PC-9 (cell line): ENCODE measurements around the gene DOCK11. TPM values are rescaled to one million over a fixed set of nuclear protein-coding genes. Genes with fewer than 3 reads are reported as not detected.

ENCODE experiments used
- BruUV-seq: library from RNA; stranded (reverse); fragments of 400-500 nt; replicated peaks from 2 replicates; lab custom pipeline; 2021; lab: Mats Ljungman, UMichigan
- CTCF ChIA-PET: fragments of 300-600 bp; sonication (Branson Sonifier 250); formaldehyde crosslinking; loops from one replicate; lab custom pipeline; 2022; ENCODE audit warnings: antibody characterized with exemption; lab: Charles Lee
- POLR2A ChIA-PET: fragments of 300-600 bp; sonication (Branson Sonifier 250); formaldehyde crosslinking; loops from one replicate; lab custom pipeline; 2022; ENCODE audit warnings: antibody characterized with exemption; ENCODE audit not compliant: unreplicated experiment; lab: Charles Lee
- DNase-seq, 2 experiments: peaks; one replicate each; pipeline versions ENCODE4 v3.0.0 to v3.0.0-alpha.2; 2015 to 2022; ENCODE audit warnings: mixed read lengths in 1 of 2
- H2AFZ ChIP-seq: fragments of 200-600 bp; sonication (generic); 2 replicates; pipeline ENCODE4 v1.8.1; 2017; ENCODE audit warnings: antibody characterized with exemption
- H3F3A ChIP-seq: fragments of 200-600 bp; sonication (generic); 2 replicates; pipeline ENCODE4 v1.8.1; 2017; ENCODE audit warnings: antibody characterized with exemption, mild to moderate bottlenecking, low read depth; ENCODE audit not compliant: insufficient read depth
- H3K27ac ChIP-seq: fragments of 200-600 bp; sonication (generic); 2 replicates; pipeline ENCODE4 v1.6.1; 2016; ENCODE audit warnings: mixed run types
- H3K27me3 ChIP-seq: fragments of 200-600 bp; sonication (generic); 2 replicates; pipeline ENCODE4 v1.6.1; 2016; ENCODE audit warnings: low read depth, mixed run types; ENCODE audit not compliant: insufficient read depth
- H3K36me3 ChIP-seq: fragments of 200-600 bp; sonication (generic); 2 replicates; pipeline ENCODE4 v1.6.1; 2016; ENCODE audit warnings: low read depth, mixed run types
- H3K4me1 ChIP-seq: fragments of 200-600 bp; sonication (generic); replicated peaks from 2 replicates; pipeline ENCODE4 v1.6.1; 2016; ENCODE audit warnings: mixed run types; ENCODE audit not compliant: insufficient read depth
- H3K4me2 ChIP-seq: fragments of 200-600 bp; sonication (generic); 2 replicates; pipeline ENCODE4 v1.6.1; 2017; ENCODE audit warnings: mixed run types
- H3K4me3 ChIP-seq: fragments of 200-600 bp; sonication (generic); 2 replicates; pipeline ENCODE4 v1.6.1; 2016; ENCODE audit warnings: mixed run types
- H3K79me2 ChIP-seq: fragments of 200-600 bp; sonication (generic); 2 replicates; pipeline ENCODE4 v1.6.1; 2017; ENCODE audit warnings: low read depth, mixed run types
- H3K9me2 ChIP-seq: fragments of 200-600 bp; sonication (generic); 2 replicates; pipeline ENCODE4 v1.8.1; 2017; ENCODE audit warnings: mild to moderate bottlenecking; ENCODE audit not compliant: insufficient read depth
- H3K9me3 ChIP-seq: fragments of 200-600 bp; sonication (generic); 2 replicates; pipeline ENCODE4 v1.8.1; 2016; ENCODE audit warnings: low read depth; ENCODE audit not compliant: insufficient read depth
- H4K20me1 ChIP-seq: fragments of 200-600 bp; sonication (generic); 2 replicates; pipeline ENCODE4 v1.8.1; 2017; ENCODE audit not compliant: insufficient read depth
- EZH2 ChIP-seq: fragments of 200-600 bp; sonication (generic); IDR thresholded peaks from 2 replicates; pipeline ENCODE4 v1.8.0; 2017; ENCODE audit warnings: antibody characterized with exemption, low read depth
- intact Hi-C: fragments of 100-400 bp; cut with micrococcal nuclease; formaldehyde crosslinking; loops from one replicate; pipeline ENCODE4 v1.10.0; 2022; ENCODE audit not compliant: unreplicated experiment
- total RNA-seq: library from RNA; stranded (reverse); gene quantifications from 2 replicates; pipeline ENCODE4 v1.2.3, GENCODE V29; 2021
- TF ChIP-seq, protein P1 (sequence below): fragments of 200-600 bp; sonication (generic); conservative IDR thresholded peaks from 2 replicates; pipeline ENCODE4 v1.6.1; 2017; ENCODE audit warnings: mixed run types, antibody characterized with exemption, mild to moderate bottlenecking, moderate library complexity

The DOCK11 gene
- total RNA-seq, 1 experiment from 2014 or later: 9.0 TPM

GRCh38 chrX:118524344-118524743 is 28.7 kb downstream of the DOCK11 start:
- DNase-seq: no peak
- Histone ChIP-seq H3K27me3 (no peaks in the 10 kb centered on the region), H4K20me1 (no peaks in the 10 kb centered on the region), H3K36me3 (no peaks in the 10 kb centered on the region), H3K79me2 (no peaks in the 10 kb centered on the region), H3K4me3 (no peak overlapping the region), H3K9me3 (no peaks in the 10 kb centered on the region), H3K27ac (no peak overlapping the region), H2AFZ (no peak overlapping the region), H3K9me2 (no peaks in the 10 kb centered on the region), H3K4me1 (peaks cover 15% of the 10 kb centered on the region; the same call in 1 of the 2 replicates), H3K4me2 (no peak overlapping the region), H3F3A (no peaks in the 10 kb centered on the region; the same call in 1 of the 2 replicates)
- intact Hi-C loops: no loop called here
- ChIA-PET CTCF (no interaction called here), POLR2A (no interaction called here)
- no peak for TF ChIP-seq EZH2
- TF ChIP-seq, protein P1, sequence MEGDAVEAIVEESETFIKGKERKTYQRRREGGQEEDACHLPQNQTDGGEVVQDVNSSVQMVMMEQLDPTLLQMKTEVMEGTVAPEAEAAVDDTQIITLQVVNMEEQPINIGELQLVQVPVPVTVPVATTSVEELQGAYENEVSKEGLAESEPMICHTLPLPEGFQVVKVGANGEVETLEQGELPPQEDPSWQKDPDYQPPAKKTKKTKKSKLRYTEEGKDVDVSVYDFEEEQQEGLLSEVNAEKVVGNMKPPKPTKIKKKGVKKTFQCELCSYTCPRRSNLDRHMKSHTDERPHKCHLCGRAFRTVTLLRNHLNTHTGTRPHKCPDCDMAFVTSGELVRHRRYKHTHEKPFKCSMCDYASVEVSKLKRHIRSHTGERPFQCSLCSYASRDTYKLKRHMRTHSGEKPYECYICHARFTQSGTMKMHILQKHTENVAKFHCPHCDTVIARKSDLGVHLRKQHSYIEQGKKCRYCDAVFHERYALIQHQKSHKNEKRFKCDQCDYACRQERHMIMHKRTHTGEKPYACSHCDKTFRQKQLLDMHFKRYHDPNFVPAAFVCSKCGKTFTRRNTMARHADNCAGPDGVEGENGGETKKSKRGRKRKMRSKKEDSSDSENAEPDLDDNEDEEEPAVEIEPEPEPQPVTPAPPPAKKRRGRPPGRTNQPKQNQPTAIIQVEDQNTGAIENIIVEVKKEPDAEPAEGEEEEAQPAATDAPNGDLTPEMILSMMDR: no peak
- BruUV-seq: no TSS peak

- TF ChIP-seq, protein P1: no peak
- H3K4me1 ChIP-seq: peaks cover 6% of the 10 kb centered on the region; the same call in 1 of the 2 replicates
- no peak overlapping the region for H3K4me2 ChIP-seq
- no peak overlapping the region for H3K4me3 ChIP-seq
- no peaks in the 10 kb centered on the region for H3K79me2 ChIP-seq
- H3K27me3 ChIP-seq: no peaks in the 10 kb centered on the region
- CTCF ChIA-PET: interaction anchor here (0.6 kb wide), 1 partner anchor 9 kb away, joined by 5 read pairs; no protein-coding TSS in a partner anchor
- H4K20me1 ChIP-seq: no peaks in the 10 kb centered on the region
- POLR2A ChIA-PET: no interaction called here
- H3F3A ChIP-seq: no peaks in the 10 kb centered on the region
- no peak for DNase-seq
- intact Hi-C loops: no loop called here
- H3K9me2 ChIP-seq: no peaks in the 10 kb centered on the region
- no TSS peak for BruUV-seq
- no peak overlapping the region for H2AFZ ChIP-seq
- no peaks in the 10 kb centered on the region for H3K36me3 ChIP-seq
- H3K27ac ChIP-seq: no peak overlapping the region
- no peaks in the 10 kb centered on the region for H3K9me3 ChIP-seq
Observed at GRCh38 chrX:118525174-118525730, 29.6 kb downstream of the DOCK11 start.

GRCh38 chrX:118526149-118526548 is 30.5 kb downstream of the DOCK11 start:
- H3K36me3 ChIP-seq: no peaks in the 10 kb centered on the region
- CTCF ChIA-PET: no interaction called here

More at GRCh38 chrX:118526149-118526548, 30.5 kb downstream of the DOCK11 start:
- H3K4me2 ChIP-seq: no peak overlapping the region
- H2AFZ ChIP-seq: no peak overlapping the region
- H3F3A ChIP-seq: no peaks in the 10 kb centered on the region
- intact Hi-C loops: no loop called here
- TF ChIP-seq, protein P1: no peak
- TF ChIP-seq EZH2: no peak
- H3K9me2 ChIP-seq: no peaks in the 10 kb centered on the region
- no peaks in the 10 kb centered on the region for H4K20me1 ChIP-seq
- H3K27ac ChIP-seq: no peak overlapping the region
- POLR2A ChIA-PET: no interaction called here
- H3K4me3 ChIP-seq: no peak overlapping the region
- no peaks in the 10 kb centered on the region for H3K27me3 ChIP-seq
- no peaks in the 10 kb centered on the region for H3K9me3 ChIP-seq
- H3K79me2 ChIP-seq: no peaks in the 10 kb centered on the region
- BruUV-seq: no TSS peak
- no peaks in the 10 kb centered on the region for H3K4me1 ChIP-seq
- DNase-seq: no peak
